ENCODE results near the gene VAV3. TPM values are rescaled to one million over a fixed set of nuclear protein-coding genes. Genes with fewer than 3 reads are reported as not detected.

Gene VAV3
- polyA plus RNA-seq, 1 donor (not counting 4 experiments of a cell fraction or from before 2014, with no cell fraction given): 19.6 TPM

- no peak for FAIRE-seq
Observed at GRCh38 chr1:107870696-107871095, 94.3 kb downstream of the VAV3 start.

GRCh38 chr1:107867897-107868296 lies 97.1 kb downstream of the VAV3 start:
- no peak for TF ChIP-seq EZH2 (IDR thresholded peaks at IDR 0.05; ENCODE audit: low read length)
- no peak for TF ChIP-seq CTCF (optimal IDR thresholded peaks at IDR 0.05 in 1 of 3, IDR thresholded peaks at IDR 0.05 in 1 of 3, conservative IDR thresholded peaks at IDR 0.05 in 1 of 3; ENCODE audit: extremely low read depth in 1 of 3, insufficient read depth in 2 of 3, low read length in 3 of 3)
- no peaks in the 10 kb centered on the region for H3K9me1 ChIP-seq (ENCODE audit: control insufficient read depth, extremely low read depth, insufficient read depth, low read length)
- H3K36me3 ChIP-seq (ENCODE audit: control insufficient read depth in 2 of 2, extremely low read depth in 1 of 2, insufficient read depth in 2 of 2, low read length in 2 of 2): no peaks in the 10 kb centered on the region
- no peak for DNase-seq (ENCODE audit: low read depth, low spot score)
- dilution Hi-C loops (cut with MboI; ENCODE audit: extremely low pct_ligation_motif_present, low sequenced_read_pairs): no loop called here
- no peaks in the 10 kb centered on the region for H4K20me1 ChIP-seq (ENCODE audit: control insufficient read depth, extremely low read depth, insufficient read depth, low read length)
- no peak overlapping the region for H3K27ac ChIP-seq (ENCODE audit: control insufficient read depth, insufficient read depth, low read length)
- no peaks in the 10 kb centered on the region for H3K4me1 ChIP-seq (ENCODE audit: control insufficient read depth, extremely low read depth, insufficient read depth, low read length)
- no peak overlapping the region for H2AFZ ChIP-seq (ENCODE audit: control insufficient read depth, low read length)
- peaks cover 4% of the 10 kb centered on the region for H3K27me3 ChIP-seq (ENCODE audit: control insufficient read depth, extremely low read depth, insufficient read depth, low read length)
- no peak overlapping the region for H3K4me2 ChIP-seq (ENCODE audit: control insufficient read depth, extremely low read depth, insufficient read depth, low read depth, low read length)
- no peak for FAIRE-seq
- no peak overlapping the region for H3K9ac ChIP-seq (ENCODE audit: control insufficient read depth, extremely low read depth, insufficient read depth, low read length)
- H3K9me3 ChIP-seq (ENCODE audit: control insufficient read depth, low read depth, low read length): no peaks in the 10 kb centered on the region
- H3K79me2 ChIP-seq (ENCODE audit: control insufficient read depth, insufficient read depth, low read length): no peaks in the 10 kb centered on the region
- no peak overlapping the region for H3K4me3 ChIP-seq (ENCODE audit: control insufficient read depth in 2 of 3, extremely low read depth in 1 of 3, insufficient read depth in 2 of 3, low read depth in 1 of 3, low read length in 3 of 3)

More at GRCh38 chr1:107870696-107871095, 94.3 kb downstream of the VAV3 start:
- Histone ChIP-seq H3K79me2 (ENCODE audit: control insufficient read depth, insufficient read depth, low read length) (no peaks in the 10 kb centered on the region), H3K9me1 (ENCODE audit: control insufficient read depth, extremely low read depth, insufficient read depth, low read length) (no peaks in the 10 kb centered on the region), H3K4me2 (ENCODE audit: control insufficient read depth, extremely low read depth, insufficient read depth, low read depth, low read length) (no peak overlapping the region), H3K9ac (ENCODE audit: control insufficient read depth, extremely low read depth, insufficient read depth, low read length) (no peak overlapping the region), H3K4me1 (ENCODE audit: control insufficient read depth, extremely low read depth, insufficient read depth, low read length) (no peaks in the 10 kb centered on the region), H4K20me1 (ENCODE audit: control insufficient read depth, extremely low read depth, insufficient read depth, low read length) (no peaks in the 10 kb centered on the region), H3K36me3 (ENCODE audit: control insufficient read depth in 2 of 2, extremely low read depth in 1 of 2, insufficient read depth in 2 of 2, low read length in 2 of 2) (no peaks in the 10 kb centered on the region), H3K9me3 (ENCODE audit: control insufficient read depth, low read depth, low read length) (no peaks in the 10 kb centered on the region), H3K27ac (ENCODE audit: control insufficient read depth, insufficient read depth, low read length) (no peak overlapping the region), H3K4me3 (ENCODE audit: control insufficient read depth in 2 of 3, extremely low read depth in 1 of 3, insufficient read depth in 2 of 3, low read depth in 1 of 3, low read length in 3 of 3) (no peak overlapping the region), H3K27me3 (ENCODE audit: control insufficient read depth, extremely low read depth, insufficient read depth, low read length) (peaks cover 4% of the 10 kb centered on the region), H2AFZ (ENCODE audit: control insufficient read depth, low read length) (no peak overlapping the region)
- TF ChIP-seq CTCF (optimal IDR thresholded peaks at IDR 0.05 in 1 of 3, IDR thresholded peaks at IDR 0.05 in 1 of 3, conservative IDR thresholded peaks at IDR 0.05 in 1 of 3; ENCODE audit: extremely low read depth in 1 of 3, insufficient read depth in 2 of 3, low read length in 3 of 3) (no peak), EZH2 (IDR thresholded peaks at IDR 0.05; ENCODE audit: low read length) (no peak)
- dilution Hi-C loops (cut with MboI; ENCODE audit: extremely low pct_ligation_motif_present, low sequenced_read_pairs): no loop called here
- no peak for DNase-seq (ENCODE audit: low read depth, low spot score)
